ENCODE measurements around the gene RMRP.
A peak's percentile ranks its signal among the peaks of the same experiment; 100 is the strongest.
"Not testable (repeated sequence)": the region's sequence is repeated elsewhere in the genome, so short reads cannot be mapped to it uniquely, and the experiment has no call there.

RMRP gene

GRCh38 chr9:35639631-35640030, 18.2 kb downstream of the RMRP start:
- H3K4me2 ChIP-seq (ENCODE audit: low read length) = 0 out of 2 replicates have a peak overlapping the region, but pooled peaks have one; percentile 36

GRCh38 chr9:35639225-35639624, 18.6 kb downstream of the RMRP start:
- H3K79me2 ChIP-seq (ENCODE audit: insufficient read depth, low read length); H2AFZ ChIP-seq (ENCODE audit: low read length); H3K9me3 ChIP-seq (ENCODE audit: low read length); H3K4me3 ChIP-seq (ENCODE audit: low read depth, low read length, poor library complexity, severe bottlenecking); H4K20me1 ChIP-seq (ENCODE audit: insufficient read depth, low read length); H3K9me2 ChIP-seq (ENCODE audit: low read depth, low read length); H3K27me3 ChIP-seq (ENCODE audit: insufficient read depth, low read length): not testable (repeated sequence)
- Histone ChIP-seq H3K4me1 (ENCODE audit: insufficient read depth, low read length, severe bottlenecking) (peaks cover 55% of the 10 kb centered on the region), H3K9ac (ENCODE audit: low read length) (peak overlapping the region; percentile 49), H3F3A (ENCODE audit: insufficient read depth, low read length) (peaks cover 11% of the 10 kb centered on the region), H3K27ac (ENCODE audit: low read depth, low read length, poor library complexity, severe bottlenecking) (peak overlapping the region; percentile 91), H3K36me3 (ENCODE audit: insufficient read depth, low read length) (peaks cover 24% of the 10 kb centered on the region), H3K4me2 (ENCODE audit: low read length) (peak overlapping the region; percentile 36)

More at GRCh38 chr9:35639631-35640030, 18.2 kb downstream of the RMRP start:
- no peak overlapping the region for H3K4me3 ChIP-seq (ENCODE audit: low read depth, low read length, poor library complexity, severe bottlenecking)
- H3K9me2 ChIP-seq (ENCODE audit: low read depth, low read length) = no peaks in the 10 kb centered on the region
- H3K27ac ChIP-seq (ENCODE audit: low read depth, low read length, poor library complexity, severe bottlenecking) = peak overlapping the region; percentile 91
- H3F3A ChIP-seq (ENCODE audit: insufficient read depth, low read length) = peaks cover 9% of the 10 kb centered on the region
- no peaks in the 10 kb centered on the region for H3K79me2 ChIP-seq (ENCODE audit: insufficient read depth, low read length)
- H2AFZ ChIP-seq (ENCODE audit: low read length) = no peak overlapping the region
- H3K4me1 ChIP-seq (ENCODE audit: insufficient read depth, low read length, severe bottlenecking) = peaks cover 55% of the 10 kb centered on the region
- H3K9me3 ChIP-seq (ENCODE audit: low read length) = no peaks in the 10 kb centered on the region
- TF ChIP-seq EZH2 (IDR thresholded peaks at IDR 0.05; ENCODE audit: borderline replicate concordance, low read length) = no peak
- TF ChIP-seq CTCF (IDR thresholded peaks at IDR 0.05; ENCODE audit: low read length) = no peak
- H4K20me1 ChIP-seq (ENCODE audit: insufficient read depth, low read length) = no peaks in the 10 kb centered on the region
- H3K9ac ChIP-seq (ENCODE audit: low read length) = peak overlapping the region; percentile 49; the same call in 1 of the 2 replicates
- peaks cover 27% of the 10 kb centered on the region for H3K36me3 ChIP-seq (ENCODE audit: insufficient read depth, low read length)
- no peaks in the 10 kb centered on the region for H3K27me3 ChIP-seq (ENCODE audit: insufficient read depth, low read length)

GRCh38 chr9:35638751-35639150, 19.1 kb downstream of the RMRP start:
- not testable (repeated sequence) for H3K9me3 ChIP-seq (ENCODE audit: low read length); H2AFZ ChIP-seq (ENCODE audit: low read length); H4K20me1 ChIP-seq (ENCODE audit: insufficient read depth, low read length); H3K4me3 ChIP-seq (ENCODE audit: low read depth, low read length, poor library complexity, severe bottlenecking); H3K9me2 ChIP-seq (ENCODE audit: low read depth, low read length); H3K27me3 ChIP-seq (ENCODE audit: insufficient read depth, low read length); H3K79me2 ChIP-seq (ENCODE audit: insufficient read depth, low read length)
- peaks cover 15% of the 10 kb centered on the region for H3F3A ChIP-seq (ENCODE audit: insufficient read depth, low read length)
- H3K27ac ChIP-seq (ENCODE audit: low read depth, low read length, poor library complexity, severe bottlenecking) = peak overlapping the region; percentile 91
- H3K4me2 ChIP-seq (ENCODE audit: low read length) = peak overlapping the region; percentile 36
- H3K9ac ChIP-seq (ENCODE audit: low read length) = peak overlapping the region; percentile 49
- peaks cover 23% of the 10 kb centered on the region for H3K36me3 ChIP-seq (ENCODE audit: insufficient read depth, low read length)
- peaks cover 59% of the 10 kb centered on the region for H3K4me1 ChIP-seq (ENCODE audit: insufficient read depth, low read length, severe bottlenecking)

- H3K4me2 ChIP-seq (ENCODE audit: low read length); H3K9me2 ChIP-seq (ENCODE audit: low read depth, low read length); H3K9ac ChIP-seq (ENCODE audit: low read length); H4K20me1 ChIP-seq (ENCODE audit: insufficient read depth, low read length); H3K9me3 ChIP-seq (ENCODE audit: low read length); H3K79me2 ChIP-seq (ENCODE audit: insufficient read depth, low read length); H3K4me3 ChIP-seq (ENCODE audit: low read depth, low read length, poor library complexity, severe bottlenecking); H2AFZ ChIP-seq (ENCODE audit: low read length); H3K27me3 ChIP-seq (ENCODE audit: insufficient read depth, low read length): not testable (repeated sequence)
- peaks cover 63% of the 10 kb centered on the region for H3K4me1 ChIP-seq (ENCODE audit: insufficient read depth, low read length, severe bottlenecking)
- peak overlapping the region; percentile 93 for H3K27ac ChIP-seq (ENCODE audit: low read depth, low read length, poor library complexity, severe bottlenecking)
- H3F3A ChIP-seq (ENCODE audit: insufficient read depth, low read length) = peaks cover 18% of the 10 kb centered on the region
- H3K36me3 ChIP-seq (ENCODE audit: insufficient read depth, low read length) = peaks cover 16% of the 10 kb centered on the region
Observed at GRCh38 chr9:35637427-35637955, 20.3 kb downstream of the RMRP start.

- not testable (repeated sequence) for H3K9me2 ChIP-seq (ENCODE audit: low read depth, low read length); H3K4me3 ChIP-seq (ENCODE audit: low read depth, low read length, poor library complexity, severe bottlenecking); H3K79me2 ChIP-seq (ENCODE audit: insufficient read depth, low read length); H3K27me3 ChIP-seq (ENCODE audit: insufficient read depth, low read length); H2AFZ ChIP-seq (ENCODE audit: low read length); H4K20me1 ChIP-seq (ENCODE audit: insufficient read depth, low read length); H3K9me3 ChIP-seq (ENCODE audit: low read length)
- H3F3A ChIP-seq (ENCODE audit: insufficient read depth, low read length) = peaks cover 18% of the 10 kb centered on the region
- peaks cover 16% of the 10 kb centered on the region for H3K36me3 ChIP-seq (ENCODE audit: insufficient read depth, low read length)
- H3K27ac ChIP-seq (ENCODE audit: low read depth, low read length, poor library complexity, severe bottlenecking) = peak overlapping the region; percentile 93
- H3K4me1 ChIP-seq (ENCODE audit: insufficient read depth, low read length, severe bottlenecking) = peaks cover 63% of the 10 kb centered on the region
- H3K4me2 ChIP-seq (ENCODE audit: low read length) = peak overlapping the region; percentile 48; the same call in 1 of the 2 replicates
- H3K9ac ChIP-seq (ENCODE audit: low read length) = peak overlapping the region; percentile 59
Observed at GRCh38 chr9:35636877-35637246, 21.0 kb downstream of the RMRP start.

All from OCI-LY1 (cell line).